HUES64 (cell line): ENCODE measurements around the gene FCN3.

Source experiments
- H3K27ac ChIP-seq: 2 replicates; pipeline ENCODE4 v1.7.0; 2013; ENCODE audit warnings: low read depth, low read length, inconsistent platforms
- H3K27me3 ChIP-seq: 2 replicates; pipeline ENCODE4 v1.6.1; 2013; ENCODE audit warnings: mild to moderate bottlenecking, low read length; ENCODE audit not compliant: insufficient read depth
- H3K36me3 ChIP-seq: 2 replicates; pipeline ENCODE4 v1.6.1; 2013; ENCODE audit warnings: mild to moderate bottlenecking, low read length; ENCODE audit not compliant: insufficient read depth
- H3K4me1 ChIP-seq: 2 replicates; pipeline ENCODE4 v1.6.1; 2013; ENCODE audit warnings: mild to moderate bottlenecking, low read length, moderate library complexity; ENCODE audit not compliant: insufficient read depth
- H3K4me3 ChIP-seq: 2 replicates; pipeline ENCODE4 v1.5.1; 2013; ENCODE audit warnings: mild to moderate bottlenecking, low read length, moderate library complexity
- H3K9ac ChIP-seq: 2 replicates; pipeline ENCODE4 v1.6.1; 2013; ENCODE audit warnings: mild to moderate bottlenecking, low read depth, low read length
- H3K9me3 ChIP-seq: 2 replicates; pipeline ENCODE4 v1.6.1; 2013; ENCODE audit warnings: low read depth, low read length; ENCODE audit not compliant: insufficient read depth
- WGBS: fragments of 150-250, 120-280 bp; methylation state at CpG from one replicate; pipeline ENCODE4 v1.1.7; 2013; ENCODE audit warnings: missing lambda C conversion rate; 5-methylcytosine and 5-hydroxymethylcytosine counted together

Gene FCN3

DNA sequence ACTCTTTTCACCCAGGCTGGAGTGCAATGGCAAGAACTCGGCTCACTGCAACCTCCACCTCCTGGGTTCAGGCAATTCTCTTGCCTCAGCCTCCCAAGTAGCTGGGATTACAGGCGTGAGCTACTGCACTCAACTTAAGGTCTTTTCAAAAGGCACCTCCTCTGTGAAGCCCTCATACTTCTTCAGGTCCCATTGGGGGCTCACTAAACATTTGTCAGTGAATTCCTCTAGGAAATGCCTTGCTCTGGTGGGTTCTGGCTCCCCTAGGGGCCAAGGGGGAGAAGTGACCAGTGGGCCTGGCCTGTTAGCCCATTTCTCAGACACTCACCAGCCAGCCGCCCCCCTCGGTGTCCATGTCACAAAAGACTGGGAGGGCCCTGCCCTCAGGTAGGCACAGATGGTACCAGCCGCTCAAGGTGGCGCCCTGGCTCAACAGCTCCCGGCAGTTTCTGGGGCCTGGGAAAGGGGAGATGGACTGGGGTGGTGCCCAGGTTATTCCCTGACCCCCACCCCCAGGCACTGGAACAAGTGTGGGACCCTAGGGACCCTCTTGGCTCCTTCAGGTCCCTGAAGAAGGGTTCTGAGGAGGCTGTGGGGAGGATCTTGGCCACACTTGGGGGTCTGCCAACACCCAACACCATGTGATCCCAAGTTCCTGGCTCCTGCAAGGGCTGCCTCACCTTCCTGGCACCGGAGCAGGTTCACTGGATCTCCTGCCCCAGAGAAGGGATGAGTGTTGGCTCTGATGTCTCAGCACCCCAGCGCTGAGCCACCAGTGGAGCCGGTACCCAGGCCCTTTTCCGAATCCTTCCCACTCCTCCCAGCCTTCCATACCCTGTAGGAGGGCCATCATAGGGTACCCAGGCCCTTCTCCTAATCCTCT lies 1.6 kb downstream of the FCN3 start:
- no peaks in the 10 kb centered on the region for H3K4me1 ChIP-seq
- no peaks in the 10 kb centered on the region for H3K36me3 ChIP-seq
- H3K27ac ChIP-seq: no peak overlapping the region
- H3K9me3 ChIP-seq: no peaks in the 10 kb centered on the region
- H3K4me3 ChIP-seq: no peak overlapping the region
- no peaks in the 10 kb centered on the region for H3K27me3 ChIP-seq
- no peak overlapping the region for H3K9ac ChIP-seq
- 87% methylated on average over 11 of the region's 11 CpGs for WGBS

DNA sequence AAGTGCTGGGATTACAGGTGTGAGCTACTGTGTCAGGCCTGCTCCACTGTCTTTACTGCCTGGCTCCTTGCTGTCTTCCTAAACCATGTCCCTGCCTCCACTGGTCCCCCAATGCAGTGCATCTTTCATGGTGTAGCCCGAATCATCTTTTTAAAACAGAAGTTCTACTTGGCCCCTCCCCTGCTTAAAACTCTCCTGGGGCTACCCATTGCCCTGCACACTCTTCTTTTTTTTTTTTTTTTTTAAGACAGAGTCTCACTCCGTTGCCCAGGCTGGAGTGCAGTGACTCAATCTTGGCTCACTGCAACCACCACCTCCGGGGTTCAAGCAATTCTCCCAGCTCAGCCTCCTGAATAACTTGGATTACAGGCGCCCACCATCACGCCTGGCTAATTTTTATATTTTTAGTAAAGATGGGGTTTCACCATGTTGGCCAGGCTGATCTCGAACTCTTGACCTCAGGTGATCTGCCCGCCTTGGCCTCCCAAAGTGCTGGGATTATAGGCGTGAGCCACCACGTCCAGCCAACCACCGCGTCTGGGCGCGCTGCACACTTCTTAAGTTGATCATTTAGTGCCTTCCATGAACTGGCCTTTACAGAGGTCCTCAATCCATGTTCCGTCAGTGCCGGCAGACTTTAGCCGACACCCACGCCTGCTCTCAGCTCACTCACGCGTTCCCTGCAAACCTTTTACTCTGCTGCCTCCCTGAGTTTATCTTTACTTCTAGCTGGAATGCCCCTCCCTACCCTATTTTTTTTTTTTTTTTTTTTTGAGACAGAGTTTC lies 2.4 kb downstream of the FCN3 start:
- H3K36me3 ChIP-seq: no peaks in the 10 kb centered on the region
- no peak overlapping the region for H3K9ac ChIP-seq
- H3K4me3 ChIP-seq: no peak overlapping the region
- no peaks in the 10 kb centered on the region for H3K27me3 ChIP-seq
- peaks cover 6% of the 10 kb centered on the region; the same call in 1 of the 2 replicates for H3K4me1 ChIP-seq
- 94% methylated on average over 19 of the region's 19 CpGs for WGBS
- H3K9me3 ChIP-seq: no peaks in the 10 kb centered on the region
- H3K27ac ChIP-seq: no peak overlapping the region

GRCh38 chr1:27368869-27369582 lies 5.6 kb downstream of the FCN3 start:
- Histone ChIP-seq H3K27me3 (no peaks in the 10 kb centered on the region), H3K9me3 (no peaks in the 10 kb centered on the region), H3K9ac (no peak overlapping the region), H3K36me3 (no peaks in the 10 kb centered on the region), H3K27ac (no peak overlapping the region), H3K4me3 (no peak overlapping the region), H3K4me1 (peaks cover 18% of the 10 kb centered on the region)
- WGBS: 84% methylated on average over 13 of the region's 13 CpGs

- Histone ChIP-seq H3K4me3 (peak overlapping the region; percentile 84), H3K27ac (peak overlapping the region; percentile 73; the same call in 1 of the 2 replicates), H3K9me3 (no peaks in the 10 kb centered on the region), H3K36me3 (no peaks in the 10 kb centered on the region), H3K9ac (peak overlapping the region; percentile 63), H3K27me3 (0 out of 2 replicates have a peak, but pooled peaks cover 1% of the 10 kb centered on the region), H3K4me1 (peaks cover 18% of the 10 kb centered on the region)
- 34% methylated on average over 8 of the region's 8 CpGs for WGBS
These were observed 7.4 kb downstream of the FCN3 start for GRCh38 chr1:27367160-27367650.

DNA sequence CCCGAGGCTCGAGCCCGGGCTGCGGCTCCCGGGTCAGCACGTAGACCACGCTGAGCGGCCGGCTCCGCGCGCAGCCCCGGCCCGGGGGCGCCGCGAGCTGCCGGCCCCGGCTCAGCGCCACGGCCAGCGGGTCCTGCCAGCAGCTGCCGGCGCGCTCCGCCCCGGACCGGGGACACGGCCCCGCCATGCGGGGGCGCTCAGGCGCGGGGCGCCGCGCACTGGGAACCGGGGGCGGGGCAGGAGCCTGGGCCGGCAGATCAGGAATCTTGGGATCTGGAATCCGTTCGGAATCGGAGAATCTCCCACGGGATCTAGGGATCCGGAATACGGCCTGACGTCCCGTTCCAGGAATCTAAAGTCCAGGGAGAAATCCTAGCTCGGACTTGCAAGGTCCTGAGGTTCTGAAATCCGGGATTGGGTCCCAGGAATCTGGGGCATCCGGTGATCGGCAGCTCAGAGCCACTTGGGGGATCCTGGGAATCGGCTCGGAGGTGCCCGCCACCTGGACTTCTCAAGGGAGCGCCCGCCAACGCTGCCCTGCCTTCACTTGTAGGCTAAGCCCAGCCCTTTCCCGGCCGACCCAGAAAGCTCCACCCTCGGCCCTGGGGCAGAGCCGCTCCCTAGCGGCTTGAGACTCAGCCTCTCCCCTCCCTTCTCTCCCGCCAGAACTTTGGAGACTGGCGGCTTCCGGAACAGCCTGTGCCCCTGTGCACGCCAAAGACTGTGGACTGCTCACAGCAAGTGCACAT lies 8.0 kb downstream of the FCN3 start, which contains the start of gene MAP3K6:
Gene MAP3K6, minus strand, starts transcription at position 551 of the 749 bp plus-strand sequence. Its CDS starts 364 bp downstream, at position 187.
- Histone ChIP-seq H3K36me3 (no peaks in the 10 kb centered on the region), H3K4me1 (peaks cover 18% of the 10 kb centered on the region), H3K27ac (peak within 1 kb of the TSS; percentile 73; the same call in 1 of the 2 replicates), H3K27me3 (peaks cover 7% of the 10 kb centered on the region), H3K4me3 (peak within 1 kb of the TSS; percentile 84), H3K9ac (peak within 1 kb of the TSS; percentile 63), H3K9me3 (no peaks in the 10 kb centered on the region)
- under 1% methylated on average over 67 of the region's 67 CpGs for WGBS

- Histone ChIP-seq H3K9me3 (no peaks in the 10 kb centered on the region), H3K27me3 (peaks cover 13% of the 10 kb centered on the region), H3K9ac (peak overlapping the region; percentile 63), H3K27ac (no peak overlapping the region; the same call in 1 of the 2 replicates), H3K4me1 (peaks cover 18% of the 10 kb centered on the region), H3K36me3 (no peaks in the 10 kb centered on the region), H3K4me3 (peak overlapping the region; percentile 84)
- under 1% methylated on average over 30 of the region's 30 CpGs for WGBS
These were observed 8.6 kb downstream of the FCN3 start for GRCh38 chr1:27366113-27366410.

DNA sequence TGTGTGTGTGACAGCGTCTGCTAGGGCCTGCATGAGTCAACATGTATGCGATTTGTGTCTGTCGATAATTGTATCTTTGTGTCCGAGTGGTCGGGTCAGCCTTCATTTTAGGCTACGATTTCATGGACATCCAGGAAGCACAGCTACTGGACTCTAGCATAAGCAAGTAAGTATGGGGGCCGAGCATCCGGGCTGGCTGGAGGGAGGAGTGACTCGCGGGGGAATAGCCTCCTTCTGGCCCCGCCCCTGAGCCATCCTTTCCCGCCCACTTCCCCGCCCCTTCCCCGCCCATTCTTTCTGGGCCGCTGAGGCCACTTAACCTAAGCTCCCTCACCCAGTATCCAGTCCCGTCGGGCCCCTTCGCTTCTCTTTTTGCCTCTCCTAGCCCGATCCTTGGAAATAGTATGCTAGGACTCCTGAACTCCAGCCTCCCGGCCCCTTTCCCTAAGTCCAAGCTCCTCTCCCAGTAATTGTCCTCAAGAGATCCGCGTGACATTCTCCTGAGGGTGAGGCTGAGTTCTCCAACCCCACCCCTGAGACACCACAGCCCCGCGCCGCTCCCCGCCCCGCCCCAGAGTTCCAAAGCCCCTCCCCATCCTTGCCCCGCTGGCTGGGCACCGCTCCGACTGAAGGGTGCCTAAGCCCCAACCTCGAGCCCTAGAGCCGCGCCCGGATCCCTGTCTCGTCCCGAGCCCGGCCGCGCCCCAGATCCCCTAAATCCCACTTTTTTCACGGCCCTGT lies 9.1 kb downstream of the FCN3 start:
- Histone ChIP-seq H3K27me3 (peaks cover 18% of the 10 kb centered on the region), H3K27ac (no peak overlapping the region; the same call in 1 of the 2 replicates), H3K4me1 (peaks cover 18% of the 10 kb centered on the region), H3K36me3 (no peaks in the 10 kb centered on the region), H3K4me3 (peak overlapping the region; percentile 84), H3K9me3 (no peaks in the 10 kb centered on the region), H3K9ac (0 out of 2 replicates have a peak overlapping the region, but pooled peaks have one; percentile 63)
- 7% methylated on average over 40 of the region's 40 CpGs for WGBS

- Histone ChIP-seq H3K9me3 (no peaks in the 10 kb centered on the region), H3K4me1 (peaks cover 21% of the 10 kb centered on the region), H3K4me3 (peak overlapping the region; percentile 6), H3K9ac (no peak overlapping the region), H3K27me3 (peaks cover 24% of the 10 kb centered on the region), H3K36me3 (no peaks in the 10 kb centered on the region), H3K27ac (no peak overlapping the region)
- WGBS: 80% methylated on average over 11 of the region's 11 CpGs
These were observed 9.8 kb downstream of the FCN3 start for GRCh38 chr1:27364696-27365371.

GRCh38 chr1:27363766-27364695 lies 10.6 kb downstream of the FCN3 start:
- Histone ChIP-seq H3K9ac (no peak overlapping the region), H3K27ac (no peak overlapping the region), H3K36me3 (no peaks in the 10 kb centered on the region), H3K4me3 (no peak overlapping the region), H3K27me3 (peaks cover 32% of the 10 kb centered on the region), H3K9me3 (no peaks in the 10 kb centered on the region), H3K4me1 (peaks cover 22% of the 10 kb centered on the region)
- WGBS: 84% methylated on average over 26 of the region's 26 CpGs
